Eye (tissue), 1 donor: Measurements from ENCODE around the gene KIAA1755.

ENCODE experiments used
- DNase-seq: peaks from one replicate; pipeline ENCODE4 v3.0.0-alpha.2; 2015

KIAA1755 gene

GRCh38 chr20:38202153-38202981 lies 58.2 kb downstream of the KIAA1755 start:
- no peak for DNase-seq

GRCh38 chr20:38201356-38201755 lies 59.2 kb downstream of the KIAA1755 start:
- no peak for DNase-seq

- no peak for DNase-seq
These were observed 59.9 kb downstream of the KIAA1755 start for GRCh38 chr20:38200646-38201045.

GRCh38 chr20:38199501-38200390 lies 60.8 kb downstream of the KIAA1755 start:
- DNase-seq, result no peak

DNA sequence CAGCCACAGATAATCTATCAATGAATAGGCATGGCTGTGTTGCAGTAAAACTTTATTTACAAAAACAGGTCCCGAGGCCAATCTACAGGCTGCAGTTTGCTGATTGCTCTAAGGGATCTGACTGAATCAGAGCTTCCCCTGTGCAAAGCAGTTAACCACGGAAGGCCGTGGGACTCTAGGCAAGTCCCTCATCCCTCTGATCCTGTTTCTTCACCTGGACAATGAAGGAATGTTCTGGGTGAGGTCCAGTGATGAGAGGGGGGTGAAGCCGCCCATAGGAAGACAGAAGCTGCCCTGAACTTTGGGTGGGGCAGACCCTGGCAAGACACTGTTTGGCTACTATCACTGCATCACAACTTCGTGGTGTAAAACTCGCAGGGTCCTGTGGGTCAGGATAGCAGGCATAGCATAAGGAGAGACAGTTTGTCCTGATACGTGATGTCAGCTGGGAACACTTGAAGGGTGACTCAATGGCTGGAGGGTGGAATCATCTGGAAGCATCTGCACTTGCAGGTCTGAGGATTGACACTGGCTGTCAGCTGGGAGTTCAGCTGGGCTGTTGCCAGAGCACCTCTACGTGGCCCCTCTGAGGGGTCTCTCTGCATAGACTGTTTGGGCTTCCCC lies 62.2 kb downstream of the KIAA1755 start:
- DNase-seq, result no peak

DNA sequence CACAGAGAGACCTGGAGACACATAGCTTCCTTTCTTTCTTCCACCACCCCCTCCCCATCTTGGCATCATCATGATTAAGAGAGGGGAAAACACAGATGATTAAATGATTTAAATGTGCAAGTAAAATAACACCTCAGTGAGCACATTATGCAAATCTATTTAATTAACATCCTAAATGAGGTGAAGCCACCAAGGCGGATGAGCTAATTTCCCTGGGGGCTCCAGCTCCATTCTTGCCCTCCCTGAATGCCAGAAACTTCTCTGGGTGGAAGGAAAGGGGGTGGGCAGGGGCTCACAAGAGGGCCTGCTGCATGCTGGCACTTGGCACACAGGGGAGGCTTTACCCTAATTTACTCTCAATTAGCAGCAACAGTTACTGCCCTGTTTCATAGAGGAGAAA lies 62.9 kb downstream of the KIAA1755 start:
- no peak for DNase-seq

DNA sequence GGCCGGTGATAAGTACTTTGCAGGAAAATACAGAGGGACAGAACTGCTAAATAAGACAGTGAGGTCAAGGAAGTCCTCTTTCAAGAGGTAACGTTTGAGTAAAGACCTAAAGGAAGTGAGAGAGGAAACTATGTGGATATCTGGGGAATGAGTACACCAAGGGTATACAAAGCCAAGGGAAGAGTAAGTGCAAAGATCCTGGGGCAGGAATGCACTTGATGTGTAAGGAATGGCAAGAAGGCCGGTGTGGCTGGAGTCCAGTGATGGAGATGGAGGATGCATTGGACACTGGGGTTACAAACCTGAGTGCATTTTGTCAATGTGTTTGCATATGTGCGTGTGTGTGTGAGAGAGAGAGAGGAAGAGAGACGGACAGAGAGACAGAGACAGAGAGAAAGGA lies 63.3 kb downstream of the KIAA1755 start:
- no peak for DNase-seq

GRCh38 chr20:38196592-38196991 lies 63.9 kb downstream of the KIAA1755 start:
- DNase-seq, result no peak

- DNase-seq, result no peak
These were observed 64.5 kb downstream of the KIAA1755 start for GRCh38 chr20:38196076-38196475.

DNA sequence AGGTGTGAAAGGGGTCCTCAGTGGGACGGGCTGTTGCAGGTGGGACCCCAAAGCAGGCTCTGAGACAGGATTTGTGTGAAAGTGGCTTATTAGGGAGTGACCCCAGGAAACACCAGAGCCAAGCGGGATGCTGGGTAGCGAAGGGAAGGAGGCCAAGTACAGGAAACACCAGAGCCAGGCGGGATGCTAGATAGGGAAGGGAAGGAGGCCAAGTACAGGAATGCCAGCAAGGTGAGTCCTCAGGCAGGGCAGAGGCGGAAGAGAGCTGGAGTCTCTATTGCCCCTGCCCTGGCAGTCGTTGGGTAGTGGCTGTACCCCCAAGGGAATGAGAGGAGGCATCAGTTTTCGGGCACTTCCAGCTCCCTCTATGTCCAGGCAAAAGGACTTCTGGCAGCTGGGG lies 65.0 kb downstream of the KIAA1755 start:
- no peak for DNase-seq

DNA sequence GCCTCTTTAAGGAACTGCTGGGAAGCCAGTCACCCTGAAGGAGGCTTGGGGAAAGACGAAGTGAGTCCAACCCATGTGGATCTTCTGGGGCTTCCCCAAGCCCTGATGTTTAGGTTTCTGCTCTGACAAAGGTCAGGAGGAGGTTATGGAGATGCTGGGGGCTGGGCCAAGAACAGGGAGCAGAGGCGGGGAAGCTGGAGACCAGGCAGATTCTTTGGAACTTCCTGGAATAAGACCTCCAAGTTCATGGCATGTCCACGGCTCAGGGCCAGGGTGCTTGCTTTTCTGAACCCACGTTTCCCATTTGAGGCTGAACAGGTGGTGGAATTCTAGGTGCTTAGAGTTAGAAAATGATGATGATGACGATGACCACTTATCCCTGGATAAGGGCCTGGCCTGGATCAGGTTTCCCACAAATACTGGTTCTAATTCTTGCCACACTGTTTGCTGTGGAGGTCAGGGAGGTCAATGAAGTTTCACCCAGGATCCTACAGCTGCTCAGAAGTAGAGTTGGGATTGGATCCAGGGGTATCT lies 65.5 kb downstream of the KIAA1755 start:
- no peak for DNase-seq

DNA sequence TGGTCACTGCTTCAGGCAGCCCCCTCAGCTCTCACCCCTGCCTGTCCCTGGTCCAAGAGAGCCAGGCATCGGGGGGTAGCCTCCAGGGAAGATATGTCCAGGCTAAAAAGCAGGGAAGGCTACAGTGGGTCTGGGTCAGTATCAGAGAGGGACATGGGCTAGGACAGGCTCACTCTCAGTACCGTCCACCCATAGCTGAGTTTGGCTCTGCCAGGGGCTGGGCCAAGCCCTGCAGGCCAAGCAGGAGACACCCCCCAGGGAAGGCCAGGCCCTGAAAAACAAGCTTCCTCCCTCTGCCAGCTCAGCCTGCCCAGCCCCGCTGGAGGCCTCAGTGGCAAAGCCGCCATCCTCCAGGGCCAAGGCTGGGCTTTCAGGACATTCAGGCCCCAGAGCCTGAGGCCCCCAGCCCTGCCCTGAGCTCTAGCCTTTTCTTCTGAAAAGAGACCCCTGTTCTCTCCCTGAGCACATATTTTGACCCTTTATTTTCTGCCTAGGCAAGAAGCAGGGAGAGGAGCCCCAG lies 66.9 kb downstream of the KIAA1755 start:
- no peak for DNase-seq

DNA sequence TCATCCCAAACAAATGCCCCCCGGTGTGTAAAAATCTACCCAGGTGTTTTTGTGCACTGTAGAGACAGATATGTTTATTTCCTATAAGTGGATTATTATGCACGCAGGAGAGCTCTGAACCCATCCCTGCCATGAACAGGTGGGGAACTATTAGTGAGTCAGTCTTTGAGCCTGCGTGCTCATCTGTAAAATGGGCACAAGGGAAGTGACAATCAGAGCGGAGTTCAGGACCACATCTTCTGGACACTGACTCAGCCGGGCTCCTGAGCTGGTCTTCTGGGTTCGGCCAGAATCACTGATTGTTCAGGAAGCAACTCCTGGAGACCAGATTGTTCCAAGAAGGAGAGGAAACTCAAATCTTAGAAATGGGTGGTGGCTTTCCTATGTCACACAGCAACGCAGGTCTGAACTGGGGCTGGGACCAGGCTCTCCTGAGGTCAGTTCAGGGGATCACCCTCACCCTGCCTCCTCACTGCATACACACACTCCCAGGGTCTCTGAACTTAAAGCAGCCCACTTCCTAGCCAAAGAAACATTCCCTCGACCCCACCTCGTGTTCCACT lies 68.1 kb downstream of the KIAA1755 start:
- no peak for DNase-seq

DNA sequence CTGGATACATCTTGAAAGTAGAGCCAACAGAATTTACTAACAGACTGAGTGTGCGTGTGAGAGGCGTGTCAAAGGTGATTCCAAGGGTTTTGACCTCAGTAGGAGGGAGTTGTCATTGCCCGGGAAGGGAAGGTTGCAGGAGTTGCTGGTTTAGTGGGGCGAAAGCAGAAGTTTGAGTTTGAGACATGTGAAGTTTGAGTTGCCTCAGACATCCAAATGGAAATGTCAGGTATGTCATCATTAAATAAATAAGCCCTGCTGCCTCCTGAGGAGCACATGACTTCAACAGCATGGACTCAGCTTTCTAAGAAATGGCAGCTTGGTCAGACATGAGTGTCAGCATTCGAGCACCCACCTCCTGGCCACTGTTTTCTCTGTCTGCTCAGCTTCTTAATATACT lies 68.9 kb downstream of the KIAA1755 start:
- no peak for DNase-seq

DNA sequence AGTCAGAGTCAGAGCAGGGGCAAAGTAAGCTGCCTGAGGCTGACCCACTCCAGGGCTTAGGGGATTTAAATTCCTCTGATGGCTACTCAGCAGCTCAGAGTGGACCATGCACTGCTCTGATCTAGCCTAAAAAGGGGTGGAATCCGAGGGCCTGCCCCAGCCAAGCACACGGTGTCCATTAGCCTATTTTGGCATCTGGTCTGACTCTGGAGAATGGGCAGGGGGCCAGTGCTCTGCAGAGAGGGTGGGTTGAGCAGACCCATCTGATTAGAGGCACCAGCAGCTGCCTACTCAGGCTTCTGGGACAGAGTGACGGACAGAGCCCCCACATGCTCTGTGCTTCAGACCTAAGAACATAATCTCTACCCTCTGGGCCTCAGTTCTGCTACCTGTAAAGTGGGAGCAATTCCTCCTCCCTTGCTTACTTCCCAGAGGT lies 69.6 kb downstream of the KIAA1755 start:
- no peak for DNase-seq

- DNase-seq, result no peak
These were observed 70.4 kb downstream of the KIAA1755 start for GRCh38 chr20:38190166-38190565.

DNA sequence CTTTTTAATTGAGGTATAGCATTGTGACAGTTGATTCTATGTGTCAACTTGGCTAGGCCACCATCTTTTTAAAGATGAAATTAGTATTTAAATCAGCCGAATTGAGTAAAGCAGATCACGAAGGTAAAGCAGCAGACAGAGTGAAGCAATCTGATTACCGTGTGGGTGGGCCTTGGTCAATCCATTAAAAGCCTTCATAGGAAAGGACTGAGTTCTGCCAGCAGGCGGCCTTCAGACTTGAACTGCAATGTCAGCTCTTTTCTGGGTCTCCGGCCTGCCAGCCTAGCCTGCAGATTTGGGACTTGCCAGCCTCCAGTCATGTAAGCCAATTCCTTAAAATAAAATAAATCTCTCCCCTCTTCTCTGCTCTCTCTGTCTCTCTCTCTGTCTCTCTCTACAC lies 73.0 kb downstream of the KIAA1755 start:
- DNase-seq, result peak; percentile 62

- DNase-seq, result no peak
These were observed 73.7 kb downstream of the KIAA1755 start for GRCh38 chr20:38186788-38187221.

DNA sequence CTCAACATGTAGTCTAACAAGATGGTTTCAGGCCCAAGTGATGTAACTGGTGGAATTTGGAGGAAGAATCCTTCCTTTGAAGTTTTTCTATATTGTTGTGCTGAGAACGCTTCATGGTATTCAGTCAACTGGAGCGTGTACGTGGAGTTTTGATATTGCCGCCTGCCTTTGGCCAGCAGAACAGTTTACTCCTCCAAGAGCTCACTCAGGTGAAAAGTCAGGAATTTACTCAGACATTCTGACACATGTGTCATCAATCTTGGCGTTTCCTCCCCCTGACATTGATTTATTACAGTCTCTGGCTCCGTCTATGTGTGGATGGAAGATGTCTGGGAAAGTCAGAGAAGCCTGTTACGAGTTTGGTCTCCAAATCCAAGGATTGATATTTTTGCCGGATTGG lies 76.4 kb downstream of the KIAA1755 start:
- no peak for DNase-seq

GRCh38 chr20:38181971-38182370 lies 78.6 kb downstream of the KIAA1755 start:
- DNase-seq, result no peak

GRCh38 chr20:38181207-38181801 lies 79.2 kb downstream of the KIAA1755 start:
- DNase-seq, result no peak

GRCh38 chr20:38180781-38181180 lies 79.8 kb downstream of the KIAA1755 start:
- no peak for DNase-seq
